Effector memory CD4-positive, alpha-beta T cell (primary cell): ENCODE results near the gene NDUFA8.

Experiments used
- DNase-seq, 3 donors: peaks; one replicate each; pipeline ENCODE4 v3.0.0-alpha.2; 2020
- H3K27ac ChIP-seq: 2 replicates; pipeline ENCODE4 v1.7.0; 2013; ENCODE audit warnings: mild to moderate bottlenecking, low read length, moderate library complexity; ENCODE audit not compliant: insufficient read depth, poor library complexity, severe bottlenecking
- H3K27me3 ChIP-seq: replicated peaks from 2 replicates; pipeline ENCODE4 v1.7.0; 2013; ENCODE audit warnings: mild to moderate bottlenecking, low read length; ENCODE audit not compliant: insufficient read depth, control insufficient read depth, poor library complexity, severe bottlenecking
- H3K36me3 ChIP-seq: 2 replicates; pipeline ENCODE4 v1.7.0; 2013; ENCODE audit warnings: mild to moderate bottlenecking, low read length, moderate library complexity; ENCODE audit not compliant: control insufficient read depth, insufficient read depth
- H3K4me1 ChIP-seq: 2 replicates; pipeline ENCODE4 v1.7.0; 2013; ENCODE audit warnings: low read length, mild to moderate bottlenecking; ENCODE audit not compliant: control insufficient read depth, insufficient read depth, poor library complexity, severe bottlenecking
- H3K4me3 ChIP-seq: 2 replicates; pipeline ENCODE4 v1.7.0; 2013; ENCODE audit warnings: low read length, low read depth, mild to moderate bottlenecking; ENCODE audit not compliant: insufficient read depth, poor library complexity, severe bottlenecking
- H3K9me3 ChIP-seq: 2 replicates; pipeline ENCODE4 v1.7.0; 2013; ENCODE audit warnings: mild to moderate bottlenecking, low read length, moderate library complexity; ENCODE audit not compliant: control insufficient read depth

NDUFA8 gene

DNA sequence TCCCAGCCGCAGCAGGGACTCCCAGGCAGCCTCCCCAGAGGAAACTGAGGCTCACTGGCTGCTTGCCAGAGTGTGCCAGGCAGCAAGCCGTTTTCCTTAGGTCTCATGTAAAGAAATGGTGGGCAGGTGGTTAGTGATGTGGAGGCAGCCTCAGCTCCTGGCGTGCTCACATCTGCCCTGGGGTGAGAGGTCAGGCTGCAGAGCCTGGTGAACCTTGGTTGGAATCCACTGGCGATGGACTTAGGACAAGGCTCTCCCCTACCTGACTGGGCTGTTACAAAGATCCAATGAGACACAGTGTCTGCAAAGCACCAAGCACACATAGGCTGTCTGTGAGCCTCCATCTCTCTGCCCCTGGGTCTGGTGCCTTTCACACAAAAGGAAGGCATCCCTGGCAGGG, 38.3 kb upstream of the NDUFA8 start:
- no peaks in the 10 kb centered on the region for H3K4me1 ChIP-seq
- DNase-seq: no peak
- H3K4me3 ChIP-seq: no peak overlapping the region
- no peak overlapping the region for H3K27ac ChIP-seq
- no peaks in the 10 kb centered on the region for H3K36me3 ChIP-seq
- H3K9me3 ChIP-seq: no peaks in the 10 kb centered on the region
- H3K27me3 ChIP-seq: no peaks in the 10 kb centered on the region

DNA sequence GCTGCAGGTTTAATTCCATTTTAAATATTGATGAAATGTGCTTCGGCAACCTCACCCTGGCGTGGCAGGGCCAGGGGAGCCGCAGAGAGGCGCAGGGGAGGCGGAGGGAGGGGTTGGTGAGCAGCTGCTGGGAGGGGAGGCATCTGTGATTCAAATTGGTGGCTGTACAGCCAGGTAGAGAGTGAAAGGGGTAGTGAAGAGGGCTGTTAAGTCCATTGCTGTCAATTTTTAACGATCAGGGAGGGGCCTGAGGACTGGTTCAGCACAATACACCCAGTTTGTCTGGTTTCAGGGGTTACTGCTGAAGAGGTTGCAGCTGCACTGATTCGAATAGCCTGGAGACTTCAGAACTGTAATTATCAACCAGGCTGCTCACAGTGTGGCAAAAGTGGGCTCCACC, 37.8 kb upstream of the NDUFA8 start:
- no peaks in the 10 kb centered on the region for H3K27me3 ChIP-seq

DNA sequence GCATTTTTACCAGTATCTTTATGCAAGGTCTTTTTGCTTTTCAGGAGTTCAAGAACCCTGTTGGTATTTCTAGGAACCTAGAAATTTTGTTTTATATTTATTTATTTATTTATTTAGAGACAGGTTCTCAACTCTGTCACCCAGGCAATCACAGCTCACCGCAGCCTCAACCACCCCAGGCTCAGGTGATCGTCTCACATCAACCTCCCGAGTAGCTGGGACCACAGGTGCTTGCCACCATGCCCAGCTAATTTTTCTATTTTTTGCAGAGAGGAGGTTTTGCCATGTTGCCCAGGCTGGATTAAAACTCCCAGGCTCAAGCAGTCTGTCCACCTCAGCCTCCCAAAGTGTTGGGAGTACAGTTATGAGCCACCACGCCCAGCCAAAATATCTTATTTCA, 36.3 kb upstream of the NDUFA8 start:
- Histone ChIP-seq H3K4me3 (no peak overlapping the region), H3K4me1 (no peaks in the 10 kb centered on the region), H3K36me3 (no peaks in the 10 kb centered on the region), H3K27me3 (no peaks in the 10 kb centered on the region), H3K27ac (no peak overlapping the region), H3K9me3 (no peaks in the 10 kb centered on the region)
- DNase-seq: no peak

More for the DNA sequence above, 37.8 kb upstream of the NDUFA8 start:
- Histone ChIP-seq H3K27ac (no peak overlapping the region), H3K4me1 (no peaks in the 10 kb centered on the region), H3K36me3 (no peaks in the 10 kb centered on the region), H3K4me3 (no peak overlapping the region), H3K9me3 (no peaks in the 10 kb centered on the region)
- no peak for DNase-seq

DNA sequence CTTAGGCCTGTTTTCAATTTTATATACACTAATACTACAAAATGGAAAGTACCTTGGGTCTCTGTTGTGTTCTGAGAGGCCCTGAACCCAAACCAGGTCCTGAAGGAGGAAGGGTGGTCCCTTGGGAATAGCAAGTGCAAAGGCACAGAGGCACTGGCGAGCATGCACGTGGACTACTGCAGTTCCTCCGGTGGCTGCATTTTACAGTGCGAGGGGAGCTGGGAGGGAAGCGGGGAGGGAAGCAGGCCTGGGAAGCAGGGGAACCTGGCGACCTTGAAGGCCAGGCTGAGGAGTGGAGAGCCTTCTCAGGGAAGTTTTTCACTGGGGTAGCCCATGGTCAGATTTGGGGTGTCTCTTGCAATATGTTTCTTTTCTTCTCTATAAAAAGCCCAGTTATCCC, 34.1 kb upstream of the NDUFA8 start:
- H3K27me3 ChIP-seq: no peaks in the 10 kb centered on the region
- no peak for DNase-seq
- H3K9me3 ChIP-seq: no peaks in the 10 kb centered on the region

DNA sequence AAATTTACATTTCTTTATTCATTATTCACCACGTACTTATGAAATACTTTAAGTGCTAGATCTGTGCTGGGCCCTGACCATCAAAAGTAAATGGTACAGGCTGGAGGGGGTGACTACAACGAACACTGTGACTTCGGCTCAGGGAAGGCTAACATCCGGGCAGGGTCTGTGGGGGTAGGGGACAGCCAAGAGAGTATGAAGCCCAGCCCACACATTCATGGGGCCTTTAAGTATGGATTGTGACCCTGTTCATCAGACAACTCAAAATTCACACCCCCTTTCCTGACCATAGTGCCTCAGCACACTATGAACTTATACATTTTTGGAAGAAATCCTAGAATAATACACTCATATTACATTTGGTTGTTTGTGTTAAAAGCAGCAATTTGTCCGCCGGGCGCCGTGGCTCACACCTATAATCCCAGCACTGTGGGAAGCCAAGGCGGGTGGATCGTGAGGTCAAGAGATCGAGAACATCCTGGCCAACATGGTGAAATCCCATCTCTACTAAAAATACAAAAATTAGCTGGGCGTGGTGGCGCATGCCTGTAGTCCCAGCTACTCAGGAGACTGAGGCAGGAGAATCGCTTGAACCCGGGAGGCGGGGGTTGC, 33.4 kb upstream of the NDUFA8 start:
- Histone ChIP-seq H3K4me1 (no peaks in the 10 kb centered on the region), H3K9me3 (no peaks in the 10 kb centered on the region), H3K36me3 (no peaks in the 10 kb centered on the region), H3K27ac (no peak overlapping the region), H3K27me3 (no peaks in the 10 kb centered on the region), H3K4me3 (no peak overlapping the region)
- no peak for DNase-seq

More for the DNA sequence above, 34.1 kb upstream of the NDUFA8 start:
- no peak overlapping the region for H3K4me3 ChIP-seq
- H3K36me3 ChIP-seq: no peaks in the 10 kb centered on the region
- no peaks in the 10 kb centered on the region for H3K4me1 ChIP-seq
- no peak overlapping the region for H3K27ac ChIP-seq

DNA sequence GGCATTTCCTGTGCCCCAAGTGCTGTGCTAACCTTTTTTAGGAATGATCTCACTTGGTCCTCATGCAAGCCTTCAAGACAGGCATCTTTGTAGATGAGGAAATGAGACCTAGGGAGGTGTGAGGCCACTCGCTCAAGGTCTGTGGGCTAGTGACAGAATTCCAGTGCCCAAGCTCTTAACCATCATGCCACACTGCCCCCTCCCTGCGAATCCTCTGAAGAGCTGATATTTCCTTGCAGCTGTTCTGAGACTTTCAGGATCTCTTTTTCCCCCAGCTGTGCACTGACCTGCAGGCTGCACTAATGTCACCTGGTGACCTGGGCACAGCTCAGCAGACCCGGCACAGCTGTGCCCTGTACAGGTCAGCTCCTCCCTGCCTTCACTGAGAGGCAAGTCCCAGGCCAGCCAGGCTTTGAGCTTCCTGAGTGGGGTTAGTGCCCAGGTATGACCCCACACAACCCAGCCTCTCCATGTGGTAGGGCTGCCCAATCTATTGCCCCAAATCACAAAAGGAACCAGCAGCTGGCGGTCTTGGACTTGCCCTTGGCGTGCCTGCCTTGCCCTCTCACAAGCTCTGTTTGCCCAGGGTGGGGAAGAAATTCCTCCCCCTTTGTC, 32.8 kb upstream of the NDUFA8 start:
- no peaks in the 10 kb centered on the region for H3K4me1 ChIP-seq
- no peaks in the 10 kb centered on the region for H3K9me3 ChIP-seq
- no peaks in the 10 kb centered on the region for H3K27me3 ChIP-seq
- no peak for DNase-seq
- no peak overlapping the region for H3K27ac ChIP-seq
- no peaks in the 10 kb centered on the region for H3K36me3 ChIP-seq
- H3K4me3 ChIP-seq: no peak overlapping the region

DNA sequence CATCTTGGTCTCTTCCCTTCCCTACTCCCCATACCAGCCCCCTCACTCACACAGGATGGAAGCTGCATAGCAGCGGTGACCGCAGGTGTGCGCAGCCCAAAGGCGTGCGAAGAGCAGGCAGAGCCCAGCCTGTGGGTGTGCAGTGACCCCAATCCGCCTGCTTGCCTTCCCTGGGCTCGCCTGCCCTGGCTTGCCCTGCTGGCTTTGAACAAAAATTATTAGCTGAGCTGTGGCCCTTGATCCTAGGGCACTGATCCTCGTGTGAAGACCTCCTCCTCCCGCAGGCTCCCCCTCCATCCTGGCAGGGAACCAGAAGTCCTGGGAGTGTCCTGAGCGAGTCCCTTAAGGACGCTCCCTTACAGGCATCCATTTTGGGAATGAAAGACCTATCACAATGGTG, 32.0 kb upstream of the NDUFA8 start:
- H3K4me1 ChIP-seq: no peaks in the 10 kb centered on the region

DNA sequence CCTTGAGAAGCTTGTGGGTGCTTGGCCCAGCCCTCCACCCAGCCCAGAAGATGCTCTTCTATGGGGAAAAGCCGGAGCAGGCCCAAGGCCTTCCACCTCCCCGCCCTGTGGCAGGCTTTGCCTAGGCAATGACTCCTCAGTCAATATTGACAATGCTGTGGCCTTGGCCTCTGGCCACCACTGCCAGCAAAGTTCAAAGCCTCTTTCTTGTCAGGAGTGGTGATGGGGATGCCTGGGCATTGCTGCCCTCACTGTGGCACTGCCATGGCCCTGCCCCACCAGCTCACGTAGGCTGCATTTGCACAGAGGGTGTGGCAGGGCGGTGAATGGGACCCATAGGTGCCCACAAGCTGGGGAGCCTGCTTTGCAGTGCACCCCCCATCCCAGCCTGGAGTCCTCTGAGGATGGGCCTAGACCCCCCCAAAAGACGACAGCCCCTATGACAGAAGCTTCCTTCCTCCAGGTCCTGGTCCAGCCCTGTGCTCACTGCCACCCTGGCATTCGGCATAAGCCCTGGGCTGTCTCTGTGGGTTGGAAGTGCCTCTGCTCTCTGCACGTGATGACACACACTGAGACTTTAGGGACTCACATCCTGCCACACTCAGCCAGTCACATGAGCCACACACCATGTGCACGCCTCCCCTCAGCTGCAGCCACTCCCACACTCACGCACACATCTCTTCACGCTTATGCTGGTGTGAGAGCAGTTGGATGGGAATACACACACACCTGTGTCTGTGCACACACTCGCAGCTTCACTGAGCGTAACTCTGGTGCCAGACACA, 31.2 kb upstream of the NDUFA8 start:
- no peaks in the 10 kb centered on the region for H3K9me3 ChIP-seq
- H3K4me3 ChIP-seq: no peak overlapping the region
- H3K27me3 ChIP-seq: no peaks in the 10 kb centered on the region
- H3K4me1 ChIP-seq: no peaks in the 10 kb centered on the region
- no peak overlapping the region for H3K27ac ChIP-seq
- H3K36me3 ChIP-seq: no peaks in the 10 kb centered on the region
- no peak for DNase-seq

More for the DNA sequence above, 32.0 kb upstream of the NDUFA8 start:
- DNase-seq: no peak
- no peak overlapping the region for H3K4me3 ChIP-seq
- H3K27ac ChIP-seq: no peak overlapping the region
- no peaks in the 10 kb centered on the region for H3K36me3 ChIP-seq
- no peaks in the 10 kb centered on the region for H3K27me3 ChIP-seq
- H3K9me3 ChIP-seq: no peaks in the 10 kb centered on the region

DNA sequence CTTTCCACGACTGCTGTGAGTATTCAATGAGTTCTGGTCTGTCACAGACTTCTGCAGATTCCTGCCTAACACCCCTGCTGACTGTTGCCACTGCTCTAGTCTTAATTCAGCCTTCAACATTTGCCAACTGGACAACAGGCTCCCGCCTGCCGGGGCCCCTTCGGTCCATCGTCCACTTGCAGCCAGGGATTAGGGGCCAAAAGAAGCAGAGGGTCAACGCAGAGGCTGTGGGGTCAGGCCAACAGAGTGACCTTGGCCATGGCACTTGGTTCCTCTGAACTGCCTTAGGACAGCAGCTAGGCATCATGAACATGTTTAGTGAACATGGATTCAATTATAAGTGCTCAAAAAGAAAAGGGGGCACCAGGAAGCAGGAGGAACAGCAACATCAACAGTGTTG, 28.8 kb upstream of the NDUFA8 start:
- no peak overlapping the region for H3K4me3 ChIP-seq

DNA sequence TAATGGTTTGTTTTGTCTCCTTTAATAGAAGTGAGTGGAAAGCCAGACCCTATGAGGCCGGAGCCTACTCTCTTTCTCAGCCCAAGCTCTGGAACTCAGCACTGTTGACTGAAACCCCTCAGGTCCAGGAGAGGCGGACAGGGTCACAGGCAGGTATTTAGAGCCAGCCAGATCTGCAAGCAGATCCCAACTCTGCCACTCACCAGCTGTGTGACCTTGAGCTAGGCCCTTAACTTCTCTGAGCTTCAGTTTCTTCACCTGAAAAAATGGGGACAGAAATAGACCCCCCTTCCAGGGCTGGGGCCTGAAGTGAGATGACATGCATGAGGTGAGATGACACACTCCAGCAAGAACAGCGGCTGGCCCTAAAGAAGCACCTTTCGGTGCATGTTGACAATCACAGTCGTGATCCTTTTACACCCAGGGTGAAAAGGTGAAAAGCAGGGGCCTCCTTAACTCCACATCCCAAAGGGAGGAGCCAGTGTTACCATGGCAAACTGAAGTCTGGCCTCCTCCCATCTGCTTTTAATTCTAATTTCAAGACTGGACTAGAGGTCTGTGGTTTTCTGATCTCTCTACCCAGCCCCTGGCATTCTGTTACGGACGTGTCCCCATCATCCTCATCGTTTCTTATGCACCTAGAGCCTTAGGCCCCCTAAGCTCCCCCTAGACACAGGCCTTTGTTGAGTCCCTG, 27.3 kb upstream of the NDUFA8 start:
- Histone ChIP-seq H3K4me3 (no peak overlapping the region), H3K27me3 (no peaks in the 10 kb centered on the region), H3K36me3 (no peaks in the 10 kb centered on the region), H3K27ac (no peak overlapping the region), H3K9me3 (no peaks in the 10 kb centered on the region), H3K4me1 (no peaks in the 10 kb centered on the region)
- no peak for DNase-seq

More for the DNA sequence above, 28.8 kb upstream of the NDUFA8 start:
- Histone ChIP-seq H3K4me1 (no peaks in the 10 kb centered on the region), H3K9me3 (no peaks in the 10 kb centered on the region), H3K36me3 (no peaks in the 10 kb centered on the region), H3K27me3 (no peaks in the 10 kb centered on the region), H3K27ac (no peak overlapping the region)
- DNase-seq: no peak
